Endothelial cell of umbilical vein (primary cell): Measurements from ENCODE around the gene GALK1. TPM values are rescaled to one million over a fixed set of nuclear protein-coding genes. Genes with fewer than 3 reads are reported as not detected.
"Not testable (repeated sequence)": the region's sequence is repeated elsewhere in the genome, so short reads cannot be mapped to it uniquely, and the experiment has no call there.

ENCODE experiments used
- BruUV-seq: library from RNA; stranded (reverse); fragments of 400-500 nt; replicated peaks from 2 replicates; lab custom pipeline; 2021; lab: Mats Ljungman, UMichigan
- CTCF ChIA-PET: fragments of 300-600, 350-600 bp; sonication (Branson Sonifier 250); formaldehyde crosslinking; loops from one replicate; lab custom pipeline; 2021; ENCODE audit warnings: antibody characterized with exemption, inconsistent platforms; lab: Charles Lee
- POLR2A ChIA-PET: fragments of 300-600, 350-600 bp; sonication (Branson Sonifier 250); formaldehyde crosslinking; loops from one replicate; lab custom pipeline; 2021; ENCODE audit warnings: antibody characterized with exemption, inconsistent platforms; lab: Charles Lee
- DNase-seq: peaks from one replicate; pipeline ENCODE4 v3.0.0-alpha.2; 2011; ENCODE audit warnings: low read depth, low spot score
- FAIRE-seq: peaks from 2 replicates; lab custom pipeline; 2011; peaks lifted over from hg19 to GRCh38; lab: Jason Lieb, UNC
- H2AFZ ChIP-seq: 2 replicates; pipeline ENCODE4 v1.6.0; 2012; ENCODE audit warnings: low read depth, low read length, control low read depth, inconsistent platforms
- H3K27ac ChIP-seq: 2 replicates; pipeline ENCODE4 v1.5.1; 2011; ENCODE audit warnings: low read depth, mild to moderate bottlenecking, control low read depth, low read length, moderate library complexity; ENCODE audit not compliant: insufficient read depth
- H3K27me3 ChIP-seq, 2 experiments: 2 replicates each; pipeline versions ENCODE4 v1.6.0 to v1.6.1; 2011; ENCODE audit warnings: low read length in 2 of 2, mixed read lengths in 1 of 2; ENCODE audit not compliant: control insufficient read depth in 2 of 2, insufficient read depth in 2 of 2
- H3K36me3 ChIP-seq, 2 experiments: 2 replicates in 1 of 2; 3 replicates in 1 of 2; pipeline ENCODE4 v1.5.1; 2011; ENCODE audit warnings: low read length in 2 of 2, mild to moderate bottlenecking in 1 of 2, moderate library complexity in 1 of 2; ENCODE audit not compliant: control insufficient read depth in 2 of 2, insufficient read depth in 2 of 2; ENCODE audit errors: extremely low read depth in 1 of 2
- H3K4me1 ChIP-seq: 3 replicates; pipeline ENCODE4 v1.5.1; 2011; ENCODE audit warnings: mild to moderate bottlenecking, low read length; ENCODE audit not compliant: control insufficient read depth, insufficient read depth; ENCODE audit errors: extremely low read depth
- H3K4me2 ChIP-seq: 2 replicates; pipeline ENCODE4 v1.6.1; 2011; ENCODE audit warnings: low read length, control low read depth, mixed read lengths; ENCODE audit not compliant: insufficient read depth
- H3K4me3 ChIP-seq, 3 experiments: fragments of 200-600 bp in 1 of 3; sonication (generic), shearing (Covaris generic) in 1 of 3; replicated peaks in 1 of 3; 2 replicates each; pipeline ENCODE4 v1.5.1; 2011 to 2016; ENCODE audit warnings: control low read depth in 3 of 3, low read length in 3 of 3, mild to moderate bottlenecking in 2 of 3, inconsistent platforms in 1 of 3, low read depth in 1 of 3, moderate library complexity in 1 of 3; ENCODE audit not compliant: insufficient read depth in 1 of 3
- H3K79me2 ChIP-seq: 2 replicates; pipeline ENCODE4 v1.6.0; 2012; ENCODE audit warnings: low read length, inconsistent platforms; ENCODE audit not compliant: control insufficient read depth, insufficient read depth
- H3K9ac ChIP-seq: replicated peaks from 2 replicates; pipeline ENCODE3; 2011; ENCODE audit warnings: low read length, control low read depth; ENCODE audit not compliant: insufficient read depth; ENCODE audit errors: extremely low read depth
- H3K9me1 ChIP-seq: replicated peaks from 3 replicates; pipeline ENCODE4 v1.6.0; 2011; ENCODE audit warnings: mild to moderate bottlenecking, low read length; ENCODE audit not compliant: control insufficient read depth, insufficient read depth; ENCODE audit errors: extremely low read depth
- H3K9me3 ChIP-seq: replicated peaks from 2 replicates; pipeline ENCODE4 v1.5.1; 2012; ENCODE audit warnings: low read length, inconsistent platforms; ENCODE audit not compliant: control insufficient read depth, insufficient read depth
- H4K20me1 ChIP-seq: replicated peaks from 2 replicates; pipeline ENCODE3; 2011; ENCODE audit warnings: mild to moderate bottlenecking, low read length; ENCODE audit not compliant: control insufficient read depth, insufficient read depth; ENCODE audit errors: extremely low read depth
- CTCF ChIP-seq, 2 donors: IDR thresholded peaks; 1 replicate in 1 of 2; 2 replicates in 1 of 2; pipeline ENCODE4 v1.5.1; 2011; ENCODE audit warnings: low read length in 2 of 2, mild to moderate bottlenecking in 2 of 2, moderate library complexity in 2 of 2, control low read depth in 1 of 2, inconsistent platforms in 1 of 2, low read depth in 1 of 2; ENCODE audit not compliant: insufficient read depth in 1 of 2; ENCODE audit errors: extremely low read depth in 1 of 2
- MAX ChIP-seq: IDR thresholded peaks from 2 replicates; pipeline ENCODE4 v1.6.1; 2011; ENCODE audit not compliant: insufficient read depth, insufficient read length
- MYC ChIP-seq: IDR thresholded peaks from one replicate; pipeline ENCODE4 v1.6.1; 2011; ENCODE audit warnings: mild to moderate bottlenecking, low read depth, low read length
- dilution Hi-C: fragments of 300-500 bp; cut with MboI; formaldehyde crosslinking; loops from one replicate; pipeline ENCODE4 v1.15.0; 2019; ENCODE audit warnings: low sequenced_read_pairs; ENCODE audit not compliant: extremely low pct_ligation_motif_present
- intact Hi-C: fragments of 100-400 bp; cut with micrococcal nuclease; formaldehyde crosslinking; loops from one replicate; pipeline ENCODE4 v1.10.0; 2022
- polyA plus RNA-seq, 4 experiments: library from polyadenylated mRNA; depleted of rRNA in 3 of 4; stranded (reverse) in 3 of 4; unstranded in 1 of 4; fragments of >200 nt; gene quantifications; 2 replicates each; pipeline versions ENCODE4 v1.2.1 to v1.2.3, GENCODE V29; 2011 to 2012; ENCODE audit warnings: missing spikeins in 1 of 4
- total RNA-seq: library from RNA; stranded (reverse); gene quantifications from 2 replicates; pipeline ENCODE4 v1.2.3, GENCODE V29; 2021

GALK1 gene
- total and polyA plus RNA-seq, 2 donors (not counting 3 experiments of a cell fraction or from before 2014, with no cell fraction given) = 45.8 to 63.7 TPM

- Histone ChIP-seq H3K4me3 (no peak overlapping the region), H3K27me3 (no peaks in the 10 kb centered on the region), H3K9ac (no peak overlapping the region), H3K9me1 (no peaks in the 10 kb centered on the region), H4K20me1 (no peaks in the 10 kb centered on the region), H3K36me3 (peaks cover 0 to 30% of the 10 kb centered on the region in 2 experiments), H2AFZ (no peak overlapping the region), H3K4me1 (peaks cover 6% of the 10 kb centered on the region), H3K27ac (no peak overlapping the region), H3K9me3 (no peaks in the 10 kb centered on the region), H3K79me2 (no peaks in the 10 kb centered on the region), H3K4me2 (no peak overlapping the region)
- DNase-seq = no peak
- no peak for FAIRE-seq
- no peak for TF ChIP-seq CTCF (IDR thresholded peaks at IDR 0.05; ENCODE audit: extremely low read depth in 1 of 2, insufficient read depth in 1 of 2, low read depth in 1 of 2, low read length in 2 of 2)
- TF ChIP-seq MAX = no peak
- no peak for TF ChIP-seq MYC
- no TSS peak for BruUV-seq
- dilution Hi-C loops = no loop called here
- intact Hi-C loops = no loop called here
- POLR2A ChIA-PET = no interaction called here
- CTCF ChIA-PET = interaction anchor here (1.0 to 1.5 kb wide), 2 partner anchors 19 to 28 kb away, joined by 3 read pairs; no protein-coding TSS in a partner anchor
Measured at GRCh38 chr17:75811174-75811573, 46.2 kb upstream of the GALK1 start.

GRCh38 chr17:75810756-75811155 is 45.8 kb upstream of the GALK1 start:
- DNase-seq, H3K9me1 ChIP-seq, intact Hi-C loops, POLR2A ChIA-PET, H2AFZ ChIP-seq, FAIRE-seq, BruUV-seq, dilution Hi-C loops, H3K4me1 ChIP-seq, H3K79me2 ChIP-seq, H3K9ac ChIP-seq, H3K4me2 ChIP-seq, H3K27me3 ChIP-seq, H4K20me1 ChIP-seq, H3K27ac ChIP-seq, H3K9me3 ChIP-seq, H3K4me3 ChIP-seq: not testable (repeated sequence)
- CTCF ChIA-PET = interaction anchor here (1.0 to 1.5 kb wide), 2 partner anchors 19 to 29 kb away, joined by 3 read pairs; no protein-coding TSS in a partner anchor
- H3K36me3 ChIP-seq = peaks cover 0 to 30% of the 10 kb centered on the region in 2 experiments
